H9 (cell line): ENCODE results near the gene PNKP. TPM values are rescaled to one million over a fixed set of nuclear protein-coding genes. Genes with fewer than 3 reads are reported as not detected.

ENCODE experiments used
- DNase-seq: peaks from one replicate; pipeline ENCODE4 v3.0.0-alpha.2; 2017
- H2AFZ ChIP-seq: one replicate; pipeline ENCODE4 v1.6.1; 2013; ENCODE audit warnings: mild to moderate bottlenecking, low read length, control low read depth, moderate library complexity
- H2AK5ac ChIP-seq: 2 replicates; pipeline ENCODE4 v1.6.1; 2013; ENCODE audit warnings: low read length, control low read depth, mixed read lengths; ENCODE audit not compliant: insufficient read length
- H2BK120ac ChIP-seq: one replicate; pipeline ENCODE4 v1.6.1; 2013; ENCODE audit warnings: low read depth, mild to moderate bottlenecking, low read length, control low read depth, inconsistent platforms; ENCODE audit not compliant: poor library complexity, severe bottlenecking
- H2BK12ac ChIP-seq: 2 replicates; pipeline ENCODE4 v1.6.1; 2013; ENCODE audit warnings: low read length, control low read depth, mixed read lengths, low read depth; ENCODE audit not compliant: insufficient read length
- H2BK15ac ChIP-seq: 2 replicates; pipeline ENCODE4 v1.6.1; 2013; ENCODE audit warnings: low read depth, low read length, control low read depth
- H2BK20ac ChIP-seq: one replicate; pipeline ENCODE4 v1.6.1; 2013; ENCODE audit warnings: low read depth, mild to moderate bottlenecking, low read length, control low read depth, inconsistent platforms; ENCODE audit not compliant: poor library complexity, severe bottlenecking
- H2BK5ac ChIP-seq: 2 replicates; pipeline ENCODE4 v1.6.1; 2013; ENCODE audit warnings: low read length, control low read depth, mixed read lengths; ENCODE audit not compliant: insufficient read length
- H3K14ac ChIP-seq: 2 replicates; pipeline ENCODE4 v1.6.1; 2013; ENCODE audit warnings: low read length, control low read depth; ENCODE audit not compliant: insufficient read depth
- H3K18ac ChIP-seq: 2 replicates; pipeline ENCODE4 v1.6.1; 2013; ENCODE audit warnings: low read depth, mild to moderate bottlenecking, mixed read lengths, low read length, control low read depth; ENCODE audit not compliant: insufficient read length
- H3K23ac ChIP-seq: 2 replicates; pipeline ENCODE4 v1.6.1; 2013; ENCODE audit warnings: low read length, control low read depth, mixed read lengths, low read depth; ENCODE audit not compliant: insufficient read length
- H3K23me2 ChIP-seq: 2 replicates; pipeline ENCODE4 v1.6.1; 2013; ENCODE audit warnings: low read depth, mild to moderate bottlenecking, mixed read lengths, low read length, control low read depth; ENCODE audit not compliant: insufficient read length, poor library complexity, severe bottlenecking
- H3K27ac ChIP-seq: 2 replicates; pipeline ENCODE4 v1.5.1; 2013; ENCODE audit warnings: low read length, control low read depth, mixed read lengths, low read depth; ENCODE audit not compliant: insufficient read length
- H3K27me3 ChIP-seq: 2 replicates; pipeline ENCODE4 v1.6.1; 2013; ENCODE audit warnings: low read length, control low read depth, inconsistent platforms; ENCODE audit not compliant: insufficient read depth
- H3K4ac ChIP-seq: 2 replicates; pipeline ENCODE4 v1.6.1; 2013; ENCODE audit warnings: low read depth, mild to moderate bottlenecking, control low read depth, inconsistent platforms, low read length, moderate library complexity
- H3K4me1 ChIP-seq: 2 replicates; pipeline ENCODE4 v1.6.1; 2013; ENCODE audit warnings: low read length, control low read depth, inconsistent platforms; ENCODE audit not compliant: insufficient read depth
- H3K4me2 ChIP-seq: 2 replicates; pipeline ENCODE4 v1.6.1; 2013; ENCODE audit warnings: low read length, control low read depth, mixed read lengths; ENCODE audit not compliant: insufficient read length, insufficient read depth
- H3K56ac ChIP-seq: 2 replicates; pipeline ENCODE4 v1.6.1; 2013; ENCODE audit warnings: low read depth, mild to moderate bottlenecking, mixed read lengths, low read length, control low read depth; ENCODE audit not compliant: insufficient read length
- H3K79me1 ChIP-seq: 2 replicates; pipeline ENCODE4 v1.6.1; 2013; ENCODE audit warnings: low read depth, mild to moderate bottlenecking, moderate library complexity, low read length, control low read depth, inconsistent platforms; ENCODE audit not compliant: insufficient read depth, poor library complexity, severe bottlenecking
- H3K79me2 ChIP-seq: 2 replicates; pipeline ENCODE4 v1.6.1; 2013; ENCODE audit warnings: low read length, control low read depth, inconsistent platforms; ENCODE audit not compliant: insufficient read depth
- H3K9ac ChIP-seq: 2 replicates; pipeline ENCODE4 v1.6.1; 2013; ENCODE audit warnings: low read length, control low read depth, mixed read lengths; ENCODE audit not compliant: insufficient read length; ENCODE audit errors: extremely low read depth
- H3K9me3 ChIP-seq: one replicate; pipeline ENCODE4 v1.6.1; 2013; ENCODE audit warnings: low read depth, low read length, inconsistent platforms; ENCODE audit not compliant: control insufficient read depth
- H3T11ph ChIP-seq: one replicate; pipeline ENCODE4 v1.6.1; 2013; ENCODE audit warnings: mild to moderate bottlenecking, low read length, control low read depth, inconsistent platforms
- H4K20me1 ChIP-seq: one replicate; pipeline ENCODE4 v1.6.1; 2013; ENCODE audit not compliant: control insufficient read depth, insufficient read length, insufficient read depth
- H4K5ac ChIP-seq: 2 replicates; pipeline ENCODE4 v1.6.1; 2013; ENCODE audit warnings: low read depth, mild to moderate bottlenecking, mixed read lengths, low read length, control low read depth; ENCODE audit not compliant: insufficient read length
- H4K8ac ChIP-seq: replicated peaks from 2 replicates; pipeline ENCODE4 v1.6.1; 2013; ENCODE audit warnings: low read length, control low read depth, mixed read lengths, low read depth; ENCODE audit not compliant: insufficient read length
- H4K91ac ChIP-seq: 2 replicates; pipeline ENCODE4 v1.6.1; 2013; ENCODE audit warnings: low read depth, mild to moderate bottlenecking, moderate library complexity, mixed read lengths, low read length, control low read depth; ENCODE audit not compliant: insufficient read length
- H3K27ac Mint-ChIP-seq, 3 experiments: 2 replicates in 2 of 3; 3 replicates in 1 of 3; pipeline ENCODE4 v1.8.0; 2020 to 2021; ENCODE audit warnings: mixed read lengths in 3 of 3, mild to moderate bottlenecking in 1 of 3, moderate library complexity in 1 of 3
- H3K27me3 Mint-ChIP-seq: 2 replicates; pipeline ENCODE4 v1.8.0; 2021; ENCODE audit warnings: low read depth, mild to moderate bottlenecking, moderate library complexity, mixed read lengths
- H3K36me3 Mint-ChIP-seq, 3 experiments: 2 replicates in 2 of 3; 3 replicates in 1 of 3; pipeline ENCODE4 v1.8.0; 2020 to 2021; ENCODE audit warnings: low read depth in 3 of 3, mixed read lengths in 3 of 3; ENCODE audit not compliant: insufficient read depth in 1 of 3
- H3K4me1 Mint-ChIP-seq, 2 experiments: 2 replicates each; pipeline ENCODE4 v1.8.0; 2020; ENCODE audit warnings: mixed read lengths in 2 of 2
- H3K4me3 Mint-ChIP-seq, 2 experiments: 2 replicates in 1 of 2; 3 replicates in 1 of 2; pipeline ENCODE4 v1.8.0; 2020 to 2021; ENCODE audit warnings: mild to moderate bottlenecking in 2 of 2, mixed read lengths in 2 of 2, moderate library complexity in 1 of 2
- H3K9me3 Mint-ChIP-seq, 2 experiments: 2 replicates in 1 of 2; 3 replicates in 1 of 2; pipeline ENCODE4 v1.8.0; 2020; ENCODE audit warnings: mild to moderate bottlenecking in 2 of 2, mixed read lengths in 2 of 2, moderate library complexity in 1 of 2
- WGBS: extraction: QIAGEN DNeasy Blood & Tissue Kit; methylation state at CpG from one replicate; pipeline ENCODE4 v1.1.7; 2013; ENCODE audit warnings: missing lambda C conversion rate, low lambda C conversion rate, mixed read lengths; ENCODE audit not compliant: insufficient read length; ENCODE audit errors: extremely low coverage; 5-methylcytosine and 5-hydroxymethylcytosine counted together
- total RNA-seq: library from RNA; stranded (reverse); gene quantifications from 2 replicates; pipeline ENCODE4 v1.2.1, GENCODE V29; 2021
- TF ChIP-seq, protein P1 (sequence below): fragments of 200-600 bp; sonication (generic); conservative IDR thresholded peaks from 3 replicates; pipeline ENCODE4 v1.8.0; 2021; ENCODE audit warnings: antibody characterized with exemption, mild to moderate bottlenecking

PNKP gene
- total RNA-seq, 1 experiment from 2014 or later, result 157 TPM

DNA sequence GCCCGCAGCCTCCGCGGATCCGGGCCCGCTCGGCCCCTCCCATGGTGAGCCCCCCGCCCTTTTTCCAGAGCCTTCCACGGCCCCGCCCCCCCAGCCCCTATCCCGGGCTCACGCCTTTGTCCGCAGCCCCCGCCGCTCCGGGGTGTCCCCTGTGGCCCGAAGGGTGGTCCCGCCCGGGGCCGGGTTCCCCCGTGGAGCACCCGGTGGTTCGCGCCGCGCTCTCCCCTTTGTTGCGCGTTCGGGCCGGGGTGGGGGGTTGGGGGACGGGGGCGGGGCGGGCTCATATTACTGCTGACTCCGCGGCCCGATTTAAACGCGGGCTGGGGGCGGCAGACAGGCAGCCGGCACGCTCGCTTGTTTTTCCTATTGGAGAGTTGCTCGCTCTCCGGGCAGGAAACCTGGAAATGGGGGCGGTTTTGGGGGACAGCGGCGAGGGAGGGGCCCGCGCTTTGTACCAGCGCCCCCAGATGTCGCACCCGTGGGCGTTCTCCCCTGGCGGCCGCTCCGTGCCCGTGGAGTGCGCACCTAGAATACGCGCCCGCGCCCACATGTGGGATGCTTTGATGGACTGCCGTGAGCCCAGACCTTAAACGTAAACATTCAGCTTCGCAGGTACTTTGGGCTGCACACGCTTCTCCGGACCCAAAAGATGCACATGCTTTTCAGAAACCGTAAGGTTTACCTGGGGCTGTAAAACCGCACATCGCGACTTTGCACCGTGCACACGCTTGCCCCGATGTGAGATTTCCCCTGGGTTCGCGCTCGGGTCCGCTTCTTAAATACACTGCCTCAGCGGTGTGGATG is 15.7 kb downstream of the PNKP start:
- Histone ChIP-seq H3K4ac (no peak overlapping the region), H3K4me2 (peak overlapping the region; percentile 90), H4K20me1 (peaks cover 3% of the 10 kb centered on the region), H3K4me1 (no peaks in the 10 kb centered on the region; the same call in 1 of the 2 replicates), H3T11ph (no peak overlapping the region), H3K9me3 (no peaks in the 10 kb centered on the region), H2BK120ac (no peak overlapping the region), H3K9ac (peak overlapping the region; percentile 48), H3K56ac (no peak overlapping the region), H2BK12ac (no peak overlapping the region), H3K18ac (no peak overlapping the region), H3K23ac (no peak overlapping the region), H3K79me1 (peaks cover 11% of the 10 kb centered on the region), H2AK5ac (no peak overlapping the region), H2BK5ac (no peak overlapping the region), H2BK15ac (no peak overlapping the region), H2BK20ac (no peak overlapping the region), H3K27ac (no peak overlapping the region), H4K5ac (no peak overlapping the region), H4K8ac (no peak overlapping the region), H3K79me2 (peaks cover 9% of the 10 kb centered on the region; the same call in 1 of the 2 replicates), H3K23me2 (peaks cover 10% of the 10 kb centered on the region), H3K27me3 (no peaks in the 10 kb centered on the region), H2AFZ (no peak overlapping the region), H4K91ac (no peak overlapping the region), H3K14ac (no peak overlapping the region)
- no CpG with 5 or more reads among the region's 78 CpGs for WGBS
- Mint-ChIP-seq H3K27me3 (no peaks in the 10 kb centered on the region; the same call in none of the 2 replicates), H3K9me3 (peaks cover 0 to 4% of the 10 kb centered on the region in 2 experiments; a peak in 2 of 5 replicates), H3K36me3 (peaks cover 33 to 52% (median 43%) of the 10 kb centered on the region in 3 experiments), H3K4me1 (peaks cover 22 to 27% of the 10 kb centered on the region in 2 experiments), H3K4me3 (peak overlapping the region; percentile 80 to 81), H3K27ac (0 out of 7 replicates have a peak overlapping the region, but pooled peaks of 2 of the 3 experiments have one; percentile 22 to 35)
- TF ChIP-seq, protein P1, sequence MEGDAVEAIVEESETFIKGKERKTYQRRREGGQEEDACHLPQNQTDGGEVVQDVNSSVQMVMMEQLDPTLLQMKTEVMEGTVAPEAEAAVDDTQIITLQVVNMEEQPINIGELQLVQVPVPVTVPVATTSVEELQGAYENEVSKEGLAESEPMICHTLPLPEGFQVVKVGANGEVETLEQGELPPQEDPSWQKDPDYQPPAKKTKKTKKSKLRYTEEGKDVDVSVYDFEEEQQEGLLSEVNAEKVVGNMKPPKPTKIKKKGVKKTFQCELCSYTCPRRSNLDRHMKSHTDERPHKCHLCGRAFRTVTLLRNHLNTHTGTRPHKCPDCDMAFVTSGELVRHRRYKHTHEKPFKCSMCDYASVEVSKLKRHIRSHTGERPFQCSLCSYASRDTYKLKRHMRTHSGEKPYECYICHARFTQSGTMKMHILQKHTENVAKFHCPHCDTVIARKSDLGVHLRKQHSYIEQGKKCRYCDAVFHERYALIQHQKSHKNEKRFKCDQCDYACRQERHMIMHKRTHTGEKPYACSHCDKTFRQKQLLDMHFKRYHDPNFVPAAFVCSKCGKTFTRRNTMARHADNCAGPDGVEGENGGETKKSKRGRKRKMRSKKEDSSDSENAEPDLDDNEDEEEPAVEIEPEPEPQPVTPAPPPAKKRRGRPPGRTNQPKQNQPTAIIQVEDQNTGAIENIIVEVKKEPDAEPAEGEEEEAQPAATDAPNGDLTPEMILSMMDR, result no peak
- peak; percentile 82 for DNase-seq
